Activated T-cell treated with anti-CD3 and anti-CD28 coated beads, Interleukin-2, amount 50 U/mL, for 4 hours (primary cell): ENCODE data around the gene GTPBP6. TPM values are rescaled to one million over a fixed set of nuclear protein-coding genes. Genes with fewer than 3 reads are reported as not detected.

ENCODE experiments used
- ATAC-seq, 2 donors: fragments of 200-7000 bp; cut with Tn5 transposase; one replicate each; pipeline ENCODE4 v1.10.0; 2021
- DNase-seq: peaks from one replicate; pipeline ENCODE4 v3.0.0-alpha.2; 2020
- H3K27me3 Mint-ChIP-seq: one replicate; pipeline ENCODE4 v1.8.0; 2021; ENCODE audit warnings: low read depth, mixed read lengths
- H3K36me3 Mint-ChIP-seq: one replicate; pipeline ENCODE4 v1.8.0; 2022; ENCODE audit warnings: mixed read lengths; ENCODE audit not compliant: insufficient read depth
- H3K4me1 Mint-ChIP-seq: one replicate; pipeline ENCODE4 v1.8.0; 2021; ENCODE audit warnings: low read depth, mixed read lengths
- H3K4me3 Mint-ChIP-seq: one replicate; pipeline ENCODE4 v1.8.0; 2021; ENCODE audit warnings: mild to moderate bottlenecking, moderate library complexity, mixed read lengths
- H3K9me3 Mint-ChIP-seq: one replicate; pipeline ENCODE4 v1.8.0; 2021; ENCODE audit warnings: mixed read lengths
- total RNA-seq, 3 donors: library from RNA; stranded (reverse); gene quantifications; one replicate each; pipeline ENCODE4 v1.2.1, GENCODE V29; 2021

The GTPBP6 gene, protein sequence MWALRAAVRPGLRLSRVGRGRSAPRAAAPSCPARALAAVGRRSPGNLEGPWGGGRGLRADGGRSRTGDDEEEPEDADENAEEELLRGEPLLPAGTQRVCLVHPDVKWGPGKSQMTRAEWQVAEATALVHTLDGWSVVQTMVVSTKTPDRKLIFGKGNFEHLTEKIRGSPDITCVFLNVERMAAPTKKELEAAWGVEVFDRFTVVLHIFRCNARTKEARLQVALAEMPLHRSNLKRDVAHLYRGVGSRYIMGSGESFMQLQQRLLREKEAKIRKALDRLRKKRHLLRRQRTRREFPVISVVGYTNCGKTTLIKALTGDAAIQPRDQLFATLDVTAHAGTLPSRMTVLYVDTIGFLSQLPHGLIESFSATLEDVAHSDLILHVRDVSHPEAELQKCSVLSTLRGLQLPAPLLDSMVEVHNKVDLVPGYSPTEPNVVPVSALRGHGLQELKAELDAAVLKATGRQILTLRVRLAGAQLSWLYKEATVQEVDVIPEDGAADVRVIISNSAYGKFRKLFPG
- 100 to 1,000 TPM; 123 to 142 (median 134) TPM for total RNA-seq

DNA sequence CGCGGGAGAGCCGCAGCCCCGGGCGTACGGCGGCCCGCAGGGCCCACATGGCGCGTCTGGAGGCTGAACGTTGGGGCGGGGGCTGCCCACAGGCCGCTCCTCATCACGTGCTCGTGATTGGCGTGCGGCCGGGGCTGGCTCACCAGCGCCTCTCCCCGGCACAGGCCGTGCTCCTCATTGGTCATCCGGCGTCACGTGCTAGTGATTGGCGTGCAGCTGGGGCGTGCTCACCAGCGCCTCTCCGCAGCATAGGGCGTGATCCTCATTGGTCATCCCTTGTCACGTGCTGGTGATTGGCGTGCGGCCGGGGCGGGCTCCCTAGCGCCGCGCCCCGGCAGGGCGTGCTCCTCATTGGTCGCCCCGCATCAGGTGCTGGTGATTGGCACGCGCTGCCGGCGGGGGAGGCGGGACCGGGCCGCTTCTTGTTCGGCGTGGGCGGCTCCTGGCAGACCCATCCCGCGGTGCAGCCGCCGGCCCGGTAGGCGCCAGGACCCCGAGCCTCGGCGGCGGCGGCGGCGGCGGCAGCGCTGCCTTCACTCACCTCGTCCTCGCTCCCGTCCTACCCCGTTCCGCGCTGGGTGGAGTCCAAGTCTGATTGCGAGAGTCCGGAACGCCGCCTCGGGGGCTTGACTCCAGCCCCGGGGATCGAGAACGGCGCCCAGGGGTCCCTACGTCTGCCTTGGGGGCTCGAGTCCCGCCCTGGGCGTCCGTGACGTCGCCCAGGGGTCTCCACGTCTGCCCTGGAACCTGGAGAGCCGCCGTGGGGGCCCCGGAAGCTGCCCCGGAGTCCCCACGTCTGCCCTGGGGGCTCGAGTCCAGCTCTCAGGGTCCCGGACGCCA lies at the start of gene GTPBP6:
Gene GTPBP6 (minus strand): TSS at position 58 of the 840 bp plus-strand sequence. CDS start 9 bp downstream, at position 49.
- Mint-ChIP-seq H3K9me3 (no peaks in the 10 kb centered on the region), H3K4me3 (peak within 1 kb of the TSS; percentile 91), H3K27me3 (no peaks in the 10 kb centered on the region), H3K36me3 (no peaks in the 10 kb centered on the region), H3K4me1 (peaks cover 28% of the 10 kb centered on the region)
- ATAC-seq (peak; percentile 81 to 82), DNase-seq (peak; percentile 98)

DNA sequence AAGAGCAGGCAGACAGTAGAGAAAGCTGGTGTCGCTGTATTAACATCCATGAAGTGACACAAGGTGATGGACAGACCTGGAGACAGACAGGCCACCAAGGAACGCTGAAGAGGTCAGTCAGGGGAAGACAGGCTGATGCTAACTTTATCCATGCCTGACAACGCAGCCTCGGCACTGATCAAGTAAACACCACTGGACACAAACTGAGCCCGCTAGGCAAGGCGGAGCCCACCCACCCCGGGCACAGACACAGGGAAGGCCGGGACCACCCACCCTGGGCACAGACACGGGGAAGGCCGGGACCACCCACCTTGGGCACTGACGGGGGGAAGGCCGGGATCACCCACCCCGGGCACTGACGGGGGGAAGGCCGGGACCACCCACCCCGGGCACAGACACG lies 49.3 kb upstream of the GTPBP6 start:
- peaks cover 19% of the 10 kb centered on the region for H3K27me3 Mint-ChIP-seq
- H3K4me3 Mint-ChIP-seq, result no peak overlapping the region
- H3K4me1 Mint-ChIP-seq, result peaks cover 13% of the 10 kb centered on the region
- no peaks in the 10 kb centered on the region for H3K9me3 Mint-ChIP-seq
- no peak for ATAC-seq
- DNase-seq, result no peak
- peaks cover 8% of the 10 kb centered on the region for H3K36me3 Mint-ChIP-seq

DNA sequence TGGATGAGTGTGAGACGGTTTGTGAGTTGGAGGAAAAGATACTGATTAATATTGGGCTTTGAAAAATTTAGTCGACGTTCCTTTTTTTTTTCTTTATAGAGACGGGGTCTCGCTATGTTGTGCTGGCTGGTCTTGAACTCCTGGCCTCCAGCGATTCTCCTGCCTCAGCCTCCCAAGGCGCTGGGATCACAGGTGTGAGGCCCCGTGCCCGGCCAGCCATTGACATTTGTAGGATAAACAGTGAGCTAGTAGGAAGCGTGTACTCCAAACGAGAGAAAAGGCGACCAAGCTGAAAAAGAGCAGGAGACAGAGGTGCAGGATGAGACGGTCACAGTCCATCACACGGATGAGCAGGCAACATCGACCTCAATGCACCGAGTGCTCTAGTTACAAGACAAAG lies 48.8 kb upstream of the GTPBP6 start:
- Mint-ChIP-seq H3K27me3 (peaks cover 16% of the 10 kb centered on the region), H3K4me3 (no peak overlapping the region), H3K9me3 (peaks cover under 1% of the 10 kb centered on the region), H3K36me3 (peaks cover 8% of the 10 kb centered on the region), H3K4me1 (peaks cover 11% of the 10 kb centered on the region)
- DNase-seq (no peak), ATAC-seq (no peak)

DNA sequence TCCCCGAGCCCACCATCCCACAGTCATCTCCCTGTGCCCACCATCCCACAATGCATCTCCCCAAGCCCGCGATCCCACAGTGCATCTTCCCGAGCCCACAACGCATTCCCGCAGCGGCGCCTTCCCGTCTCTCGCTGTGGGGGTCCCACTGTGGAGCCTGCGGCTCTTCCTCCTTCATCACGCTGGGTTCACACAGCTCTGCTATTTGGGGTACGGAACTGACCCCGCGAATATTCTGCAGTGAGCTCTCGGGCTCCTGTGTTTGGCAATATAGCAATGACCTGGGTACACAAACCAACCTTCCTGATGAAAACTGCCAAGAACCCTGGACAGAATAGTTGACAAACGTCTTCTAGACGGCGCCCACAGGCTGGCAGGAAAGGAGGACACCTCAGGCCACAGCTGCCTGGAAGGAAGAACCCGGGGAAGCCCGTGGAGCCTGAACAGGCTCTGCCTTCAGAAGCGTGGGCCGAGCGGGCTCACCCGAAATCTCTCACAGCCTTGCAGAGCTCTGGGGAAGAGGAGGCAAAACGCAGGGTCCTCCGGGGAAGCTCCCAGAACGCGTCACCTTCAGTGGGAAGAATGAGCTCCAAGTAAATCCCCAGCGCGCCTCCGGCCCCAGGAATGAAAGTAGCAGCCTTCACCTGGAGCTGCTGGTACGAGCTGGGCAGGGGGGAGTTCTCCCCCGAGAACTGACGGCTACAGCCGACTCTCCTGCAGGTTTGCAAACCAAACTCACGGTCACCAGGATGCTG lies 45.2 kb upstream of the GTPBP6 start:
- Mint-ChIP-seq H3K27me3 (no peaks in the 10 kb centered on the region), H3K4me3 (no peak overlapping the region), H3K4me1 (peaks cover 4% of the 10 kb centered on the region), H3K9me3 (peaks cover 11% of the 10 kb centered on the region), H3K36me3 (peaks cover 26% of the 10 kb centered on the region)
- no peak for DNase-seq
- ATAC-seq, result no peak

DNA sequence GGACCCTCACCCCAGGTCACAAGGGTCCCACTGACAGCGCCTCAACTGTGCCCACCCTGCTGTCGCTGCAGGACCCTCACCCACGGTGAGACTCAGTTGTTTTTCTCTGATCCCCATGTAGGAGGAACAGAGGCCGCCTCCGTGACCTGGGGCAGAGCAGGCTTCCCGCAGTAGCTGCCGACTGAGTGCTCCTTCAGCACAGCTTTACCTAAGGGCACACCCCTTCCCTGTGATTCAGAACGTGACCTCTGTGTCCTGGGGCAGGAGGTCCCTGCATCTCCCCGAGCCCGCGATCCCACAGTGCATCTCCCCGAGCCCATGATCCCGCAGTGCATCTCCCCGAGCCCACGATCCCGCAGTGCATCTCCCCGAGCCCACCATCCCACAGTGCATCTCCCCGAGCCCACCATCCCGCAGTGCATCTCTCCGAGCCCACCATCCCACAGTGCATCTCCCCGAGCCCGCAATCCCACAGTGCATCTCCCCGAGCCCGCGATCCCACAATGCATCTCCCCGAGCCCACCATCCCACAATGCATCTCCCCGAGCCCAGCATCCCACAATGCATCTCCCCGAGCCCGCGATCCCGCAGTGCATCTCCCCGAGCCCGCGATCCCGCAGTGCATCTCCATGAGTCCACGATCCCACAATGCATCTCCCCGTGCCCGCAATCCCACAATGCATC lies 44.5 kb upstream of the GTPBP6 start:
- peaks cover 26% of the 10 kb centered on the region for H3K36me3 Mint-ChIP-seq
- H3K27me3 Mint-ChIP-seq, result no peaks in the 10 kb centered on the region
- ATAC-seq (no peak), DNase-seq (no peak)
- H3K4me3 Mint-ChIP-seq, result no peak overlapping the region
- peaks cover 4% of the 10 kb centered on the region for H3K4me1 Mint-ChIP-seq
- H3K9me3 Mint-ChIP-seq, result peaks cover 11% of the 10 kb centered on the region

DNA sequence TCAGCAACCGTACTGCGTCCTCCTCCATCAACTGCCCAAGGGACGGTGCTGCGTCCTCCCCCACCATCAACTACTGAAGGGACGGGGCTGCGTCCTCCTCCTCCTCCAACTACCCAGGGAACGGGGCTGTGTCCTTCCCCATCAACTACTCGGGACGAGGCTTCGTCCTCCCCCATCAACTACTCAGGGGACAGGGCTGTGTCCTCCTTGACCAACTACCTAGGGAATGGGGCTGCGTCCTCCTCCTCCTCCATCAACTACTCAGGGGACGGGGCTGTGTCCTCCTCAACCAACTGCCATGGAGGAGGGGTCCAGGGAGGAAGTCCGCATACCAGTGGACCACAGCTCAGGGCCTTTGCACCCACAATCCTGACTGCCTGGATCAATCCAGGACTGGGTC lies 43.8 kb upstream of the GTPBP6 start:
- Mint-ChIP-seq H3K4me1 (peaks cover 6% of the 10 kb centered on the region), H3K9me3 (peaks cover 15% of the 10 kb centered on the region), H3K36me3 (peaks cover 32% of the 10 kb centered on the region), H3K4me3 (no peak overlapping the region), H3K27me3 (no peaks in the 10 kb centered on the region)
- ATAC-seq, result no peak
- no peak for DNase-seq

DNA sequence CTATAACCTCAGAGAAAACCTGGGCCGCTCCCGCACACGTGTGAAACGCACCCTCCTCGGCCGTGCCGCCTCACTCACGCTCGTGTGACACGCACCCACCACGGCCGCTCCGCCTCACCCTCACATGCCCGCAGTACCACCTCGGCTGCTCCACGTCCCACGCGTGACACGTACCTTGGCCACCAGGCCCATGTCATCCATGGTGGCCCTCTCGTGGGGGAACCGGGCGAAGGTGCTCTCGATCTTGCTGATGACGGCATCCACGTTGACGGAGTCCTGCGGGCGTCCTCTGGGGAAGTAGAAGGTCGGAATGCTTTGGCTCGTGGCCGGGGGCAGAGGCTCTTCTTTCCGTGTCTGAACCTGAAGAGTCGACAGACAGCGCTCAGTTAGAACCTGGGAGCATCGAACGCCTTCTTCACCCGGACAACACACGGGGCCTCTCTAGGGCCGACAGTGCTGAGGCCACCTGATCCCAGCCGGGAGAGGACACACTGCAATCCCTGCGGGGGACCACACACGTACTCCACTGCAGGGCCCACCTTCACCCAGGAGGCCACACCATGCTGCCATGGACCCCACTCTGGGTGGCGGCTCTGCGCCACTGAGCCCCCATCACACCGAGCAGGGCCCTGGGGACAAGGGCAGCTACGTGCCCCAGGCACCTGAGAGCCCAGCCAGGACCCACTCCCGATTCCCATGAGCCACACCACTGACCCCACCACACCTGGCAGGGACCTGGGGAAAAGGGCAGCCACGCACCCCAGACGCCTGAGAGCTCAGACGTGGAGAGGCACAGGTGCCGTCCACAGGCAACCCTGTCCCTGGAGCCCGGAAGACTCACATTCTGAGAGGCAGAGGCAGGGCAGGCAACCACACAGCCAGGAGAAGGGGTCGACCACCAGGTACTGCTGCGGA lies 42.9 kb upstream of the GTPBP6 start:
- H3K4me3 Mint-ChIP-seq, result no peak overlapping the region
- ATAC-seq (no peak), DNase-seq (no peak)
- peaks cover 14% of the 10 kb centered on the region for H3K4me1 Mint-ChIP-seq
- H3K36me3 Mint-ChIP-seq, result peaks cover 37% of the 10 kb centered on the region
- H3K9me3 Mint-ChIP-seq, result peaks cover 17% of the 10 kb centered on the region
- H3K27me3 Mint-ChIP-seq, result no peaks in the 10 kb centered on the region

DNA sequence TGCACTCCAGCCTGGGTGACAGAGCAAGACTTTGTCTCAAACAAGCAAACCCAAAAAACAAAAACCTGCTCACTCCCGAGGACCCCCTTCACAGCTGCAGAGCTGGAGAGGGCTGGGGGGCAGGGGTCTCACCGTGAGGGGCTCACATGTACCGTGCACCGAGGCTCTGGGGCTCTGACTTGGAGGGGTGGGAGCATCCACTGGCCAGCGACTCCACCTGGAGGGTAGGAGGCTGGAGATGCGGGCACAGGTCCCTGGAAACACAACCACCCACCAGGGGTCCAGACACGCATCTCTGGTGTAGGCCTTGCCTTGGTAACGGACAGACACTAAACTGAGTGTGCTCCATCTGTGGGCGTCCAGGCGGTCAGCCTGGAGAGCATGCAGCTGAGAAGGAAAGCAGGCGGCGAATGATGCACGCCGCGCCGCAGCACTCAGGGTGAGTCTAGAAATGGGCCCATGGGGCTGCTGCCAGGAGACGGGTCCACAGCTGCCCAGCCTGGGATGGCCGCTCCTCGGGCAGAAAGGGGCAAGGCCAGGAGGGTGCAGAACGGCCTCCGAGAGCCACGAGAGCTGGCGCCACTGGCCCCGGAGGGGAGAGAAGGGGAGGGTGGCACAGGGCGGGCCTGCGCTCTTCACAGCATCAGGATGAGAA lies 42.0 kb upstream of the GTPBP6 start:
- peaks cover 37% of the 10 kb centered on the region for H3K36me3 Mint-ChIP-seq
- H3K9me3 Mint-ChIP-seq, result peaks cover 17% of the 10 kb centered on the region
- DNase-seq, result no peak
- no peak for ATAC-seq
- no peak overlapping the region for H3K4me3 Mint-ChIP-seq
- H3K4me1 Mint-ChIP-seq, result peaks cover 19% of the 10 kb centered on the region
- no peaks in the 10 kb centered on the region for H3K27me3 Mint-ChIP-seq

DNA sequence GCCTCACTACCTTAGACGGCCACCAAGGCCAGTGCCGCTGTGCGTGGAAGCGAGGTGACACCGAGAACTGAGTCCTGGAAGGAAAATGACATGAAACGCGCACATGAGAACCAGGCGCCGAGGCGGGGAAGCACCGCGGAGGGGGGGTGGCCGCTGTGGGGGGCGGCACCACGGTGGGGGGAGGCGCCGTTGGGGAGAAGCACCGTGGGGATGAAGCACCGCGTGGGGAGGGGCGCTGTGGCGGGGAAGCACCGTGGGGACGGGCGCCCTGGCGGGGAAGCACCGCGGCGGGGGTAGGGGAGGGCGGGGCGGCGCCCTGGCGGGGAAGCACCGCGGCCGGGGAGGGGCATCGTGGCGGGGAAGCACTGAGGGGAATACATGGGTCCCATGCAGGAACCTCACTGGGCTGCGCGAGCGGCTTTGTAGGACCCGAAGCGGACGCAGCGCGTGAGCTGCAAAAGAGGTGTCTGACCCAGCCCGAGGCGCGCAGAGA lies 40.1 kb upstream of the GTPBP6 start:
- no peak overlapping the region for H3K4me3 Mint-ChIP-seq
- H3K36me3 Mint-ChIP-seq, result peaks cover 39% of the 10 kb centered on the region
- H3K27me3 Mint-ChIP-seq, result no peaks in the 10 kb centered on the region
- H3K9me3 Mint-ChIP-seq, result peaks cover 17% of the 10 kb centered on the region
- DNase-seq, result no peak
- peaks cover 23% of the 10 kb centered on the region for H3K4me1 Mint-ChIP-seq
- ATAC-seq, result no peak

DNA sequence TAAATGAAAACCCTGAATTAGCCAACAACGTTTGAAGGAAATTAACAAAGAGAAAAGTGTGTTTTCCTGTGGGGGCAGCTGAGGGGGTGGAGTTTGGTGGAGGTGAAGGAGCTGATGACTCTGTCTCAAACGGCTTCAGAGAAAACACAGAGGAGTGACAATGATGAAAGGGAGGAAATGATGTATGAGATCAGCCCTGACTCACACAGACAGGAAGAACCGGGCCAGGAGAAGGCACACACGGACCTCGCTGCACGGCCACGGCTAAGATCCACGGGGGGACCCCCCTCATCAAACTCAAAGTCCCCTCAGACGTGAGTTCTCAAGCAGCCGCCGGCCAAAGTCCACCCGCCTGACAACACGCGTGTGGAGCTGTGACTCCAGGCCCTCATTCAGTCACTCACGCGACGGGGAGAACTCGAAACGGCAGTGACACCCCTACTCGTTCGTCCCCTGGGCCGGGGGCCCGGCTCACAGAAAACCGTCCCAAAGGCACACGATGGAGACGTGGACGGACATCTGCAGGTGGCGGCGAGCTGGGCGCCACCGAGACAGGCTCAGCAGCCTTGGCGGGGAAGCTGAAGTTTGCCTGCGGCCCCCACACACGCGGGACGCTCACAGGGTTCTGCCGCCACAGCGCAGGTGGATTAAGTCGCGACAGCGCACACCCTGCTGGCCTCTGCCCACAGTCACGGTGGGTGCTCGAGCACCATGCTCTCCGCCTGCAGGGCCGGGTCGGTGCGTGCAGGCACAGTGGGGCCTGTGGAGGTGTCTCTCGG lies 39.3 kb upstream of the GTPBP6 start:
- Mint-ChIP-seq H3K27me3 (no peaks in the 10 kb centered on the region), H3K36me3 (peaks cover 33% of the 10 kb centered on the region), H3K9me3 (peaks cover 17% of the 10 kb centered on the region), H3K4me3 (peak overlapping the region; percentile 57), H3K4me1 (peaks cover 23% of the 10 kb centered on the region)
- ATAC-seq, result peak; percentile 93 to 96
- DNase-seq, result peak; percentile 37

DNA sequence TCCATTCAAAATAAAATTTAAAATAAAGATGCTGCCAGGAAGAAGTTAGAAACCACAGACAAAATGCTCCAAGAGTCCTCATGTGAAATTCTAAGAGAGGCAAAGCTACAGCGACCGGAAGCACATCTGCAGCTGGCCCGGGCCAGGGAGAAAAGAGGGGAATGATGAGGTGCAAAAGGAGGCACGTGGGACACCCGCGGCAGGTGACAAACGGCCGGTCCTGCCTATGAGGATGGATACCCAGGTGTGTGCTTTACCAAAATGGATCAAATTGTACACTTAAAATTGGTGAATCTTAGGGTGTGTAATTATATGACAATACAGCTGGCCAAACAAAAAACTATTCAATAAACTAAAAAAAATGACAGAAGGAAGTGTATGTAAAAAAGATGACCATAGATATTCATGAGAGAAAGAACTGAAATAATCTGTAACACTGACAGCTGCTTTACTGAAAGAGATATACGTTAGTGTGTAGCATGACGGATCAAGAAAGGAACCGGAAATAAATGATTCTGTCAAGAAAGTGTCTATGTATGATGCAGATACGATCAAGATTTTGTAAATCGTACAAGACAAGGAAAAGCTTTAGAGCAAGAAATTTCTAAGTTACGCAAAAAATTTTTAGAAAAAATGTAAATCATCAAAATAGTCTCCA lies 38.6 kb upstream of the GTPBP6 start:
- no peak for DNase-seq
- H3K4me3 Mint-ChIP-seq, result peak overlapping the region; percentile 57
- H3K9me3 Mint-ChIP-seq, result peaks cover 14% of the 10 kb centered on the region
- peaks cover 31% of the 10 kb centered on the region for H3K36me3 Mint-ChIP-seq
- peak in 1 of 2 donors; percentile 49 for ATAC-seq
- H3K27me3 Mint-ChIP-seq, result no peaks in the 10 kb centered on the region
- peaks cover 23% of the 10 kb centered on the region for H3K4me1 Mint-ChIP-seq
